ENCODE results near the gene ARHGAP24.
"Not testable (repeated sequence)": the region's sequence is repeated elsewhere in the genome, so short reads cannot be mapped to it uniquely, and the experiment has no call there.

The ARHGAP24 gene

GRCh38 chr4:85658766-85659439 is 184.0 kb downstream of the ARHGAP24 start:
- DNase-seq = no peak

GRCh38 chr4:85659610-85660218 is 184.8 kb downstream of the ARHGAP24 start:
- DNase-seq = no peak

GRCh38 chr4:85666625-85667024 is 191.7 kb downstream of the ARHGAP24 start:
- DNase-seq = not testable (repeated sequence)

- DNase-seq = no peak
These were observed 194.3 kb downstream of the ARHGAP24 start for GRCh38 chr4:85669204-85669603.

GRCh38 chr4:85669992-85670548 is 195.1 kb downstream of the ARHGAP24 start:
- no peak for DNase-seq

GRCh38 chr4:85671120-85671519 is 196.2 kb downstream of the ARHGAP24 start:
- DNase-seq = no peak

GRCh38 chr4:85672116-85672515 is 197.2 kb downstream of the ARHGAP24 start:
- DNase-seq = peak; percentile 74

- DNase-seq = no peak
These were observed 198.0 kb downstream of the ARHGAP24 start for GRCh38 chr4:85672959-85673358.

- DNase-seq = no peak
These were observed 198.6 kb downstream of the ARHGAP24 start for GRCh38 chr4:85673540-85673939.

GRCh38 chr4:85675076-85676049 is 200.4 kb downstream of the ARHGAP24 start:
- DNase-seq = no peak

- no peak for DNase-seq
These were observed 201.1 kb downstream of the ARHGAP24 start for GRCh38 chr4:85676050-85676425.

GRCh38 chr4:85676850-85677590 is 202.1 kb downstream of the ARHGAP24 start:
- DNase-seq = peak; percentile 44

GRCh38 chr4:85681221-85681657 is 206.3 kb downstream of the ARHGAP24 start:
- DNase-seq = peak; percentile 99

GRCh38 chr4:85681921-85682320 is 207.0 kb downstream of the ARHGAP24 start:
- DNase-seq = no peak

GRCh38 chr4:85682391-85682790 is 207.4 kb downstream of the ARHGAP24 start:
- DNase-seq = no peak

- no peak for DNase-seq
These were observed 209.7 kb downstream of the ARHGAP24 start for GRCh38 chr4:85684676-85685075.

- DNase-seq = no peak
These were observed 211.4 kb downstream of the ARHGAP24 start for GRCh38 chr4:85686398-85686797.

GRCh38 chr4:85688055-85688740 is 213.2 kb downstream of the ARHGAP24 start:
- DNase-seq = no peak

GRCh38 chr4:85696661-85697060 is 221.7 kb downstream of the ARHGAP24 start:
- no peak for DNase-seq

GRCh38 chr4:85697854-85698253 is 222.9 kb downstream of the ARHGAP24 start:
- no peak for DNase-seq

- DNase-seq = no peak
These were observed 225.4 kb downstream of the ARHGAP24 start for GRCh38 chr4:85700362-85700761.

Measured in fibroblast of skin of abdomen (primary cell).